ENCODE data around the gene CCL20.

- TF ChIP-seq, protein P1, sequence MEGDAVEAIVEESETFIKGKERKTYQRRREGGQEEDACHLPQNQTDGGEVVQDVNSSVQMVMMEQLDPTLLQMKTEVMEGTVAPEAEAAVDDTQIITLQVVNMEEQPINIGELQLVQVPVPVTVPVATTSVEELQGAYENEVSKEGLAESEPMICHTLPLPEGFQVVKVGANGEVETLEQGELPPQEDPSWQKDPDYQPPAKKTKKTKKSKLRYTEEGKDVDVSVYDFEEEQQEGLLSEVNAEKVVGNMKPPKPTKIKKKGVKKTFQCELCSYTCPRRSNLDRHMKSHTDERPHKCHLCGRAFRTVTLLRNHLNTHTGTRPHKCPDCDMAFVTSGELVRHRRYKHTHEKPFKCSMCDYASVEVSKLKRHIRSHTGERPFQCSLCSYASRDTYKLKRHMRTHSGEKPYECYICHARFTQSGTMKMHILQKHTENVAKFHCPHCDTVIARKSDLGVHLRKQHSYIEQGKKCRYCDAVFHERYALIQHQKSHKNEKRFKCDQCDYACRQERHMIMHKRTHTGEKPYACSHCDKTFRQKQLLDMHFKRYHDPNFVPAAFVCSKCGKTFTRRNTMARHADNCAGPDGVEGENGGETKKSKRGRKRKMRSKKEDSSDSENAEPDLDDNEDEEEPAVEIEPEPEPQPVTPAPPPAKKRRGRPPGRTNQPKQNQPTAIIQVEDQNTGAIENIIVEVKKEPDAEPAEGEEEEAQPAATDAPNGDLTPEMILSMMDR (conservative IDR thresholded peaks at IDR 0.05; ENCODE audit: low read length): no peak
- no peak for TF ChIP-seq EZH2phosphoT487 (IDR thresholded peaks at IDR 0.05; ENCODE audit: borderline replicate concordance, low read depth, low read length)
Measured at GRCh38 chr2:227813562-227814353, at the start of gene CCL20.

All from OCI-LY7 (cell line).